Stimulated activated naive CD8-positive, alpha-beta T cell treated with anti-CD3 and anti-CD28 coated beads, Interleukin-15, Interleukin-2, amounts not matched to agents 100 ng/mL and 50 ng/mL, for 24 hours (primary cell): ENCODE data around the gene F2.
"Not testable (repeated sequence)": the region's sequence is repeated elsewhere in the genome, so short reads cannot be mapped to it uniquely, and the experiment has no call there.

ENCODE experiments used
- H3K27ac Mint-ChIP-seq: one replicate; pipeline ENCODE4 v1.8.0; 2021; ENCODE audit warnings: mild to moderate bottlenecking, mixed read lengths
- H3K27me3 Mint-ChIP-seq: one replicate; pipeline ENCODE4 v1.8.0; 2021; ENCODE audit warnings: mixed read lengths
- H3K36me3 Mint-ChIP-seq: one replicate; pipeline ENCODE4 v1.8.0; 2021; ENCODE audit warnings: low read depth, mixed read lengths
- H3K4me1 Mint-ChIP-seq: one replicate; pipeline ENCODE4 v1.8.0; 2021; ENCODE audit warnings: low read depth, mixed read lengths
- H3K4me3 Mint-ChIP-seq: one replicate; pipeline ENCODE4 v1.8.0; 2021; ENCODE audit warnings: mild to moderate bottlenecking, mixed read lengths
- H3K9me3 Mint-ChIP-seq: one replicate; pipeline ENCODE4 v1.8.0; 2021; ENCODE audit warnings: mixed read lengths

F2 gene

DNA sequence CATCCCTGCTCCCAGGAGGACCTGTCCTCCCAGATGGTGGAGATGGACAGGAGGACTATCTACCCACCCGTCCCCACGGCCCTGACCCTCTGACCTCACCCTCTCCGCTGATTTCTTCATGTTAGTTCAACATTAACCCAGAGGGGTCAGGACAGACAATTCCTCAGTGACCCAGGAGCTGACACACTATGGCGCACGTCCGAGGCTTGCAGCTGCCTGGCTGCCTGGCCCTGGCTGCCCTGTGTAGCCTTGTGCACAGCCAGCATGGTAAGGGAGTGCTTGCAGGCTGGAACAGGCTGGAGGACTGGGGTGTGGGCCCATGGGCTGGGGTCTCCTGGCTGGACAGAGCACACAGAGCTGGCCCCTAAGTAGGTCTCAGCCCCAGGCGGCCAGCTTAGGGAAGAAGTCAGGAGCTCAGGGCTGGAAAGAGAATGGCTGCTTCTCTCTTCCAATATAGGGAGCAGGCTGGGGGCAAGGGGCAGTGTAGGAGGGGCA, at the start of gene F2:
Gene F2 (plus strand): TSS at position 166 of the 495 bp plus-strand sequence. CDS start 23 bp downstream, at position 189.
- H3K9me3 Mint-ChIP-seq, result no peaks in the 10 kb centered on the region
- H3K36me3 Mint-ChIP-seq, result no peaks in the 10 kb centered on the region
- no peak within 1 kb of the TSS for H3K4me3 Mint-ChIP-seq
- H3K27ac Mint-ChIP-seq, result no peak within 1 kb of the TSS
- H3K4me1 Mint-ChIP-seq, result no peaks in the 10 kb centered on the region
- no peaks in the 10 kb centered on the region for H3K27me3 Mint-ChIP-seq

- Mint-ChIP-seq H3K4me1 (peaks cover 46% of the 10 kb centered on the region), H3K9me3 (no peaks in the 10 kb centered on the region), H3K36me3 (peaks cover 51% of the 10 kb centered on the region), H3K4me3 (no peak overlapping the region), H3K27me3 (no peaks in the 10 kb centered on the region), H3K27ac (no peak overlapping the region)
Measured at GRCh38 chr11:46669711-46670139, 49.3 kb upstream of the F2 start.

DNA sequence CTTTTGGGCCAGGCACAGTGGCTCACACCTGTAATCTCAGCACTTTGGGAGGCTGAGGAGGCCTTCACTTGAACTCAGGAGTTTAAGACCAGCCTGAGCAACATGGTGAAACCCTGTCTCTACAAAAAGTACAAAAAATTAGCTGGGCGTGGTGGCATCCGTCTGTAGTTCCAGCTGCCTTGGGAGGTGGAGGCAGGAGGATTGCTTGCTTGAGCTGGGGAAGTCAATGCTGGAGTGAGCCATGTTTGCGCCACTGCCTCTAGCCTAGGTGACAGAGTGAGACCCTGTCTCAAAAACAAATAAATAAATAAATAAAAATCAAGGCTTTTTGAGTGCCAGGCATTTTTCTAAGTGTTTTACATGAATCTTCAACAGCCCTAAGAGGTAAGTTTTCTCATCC, 48.5 kb upstream of the F2 start:
- Mint-ChIP-seq H3K4me1 (peaks cover 54% of the 10 kb centered on the region), H3K36me3 (peaks cover 44% of the 10 kb centered on the region), H3K27ac (peak overlapping the region; percentile 58)
- not testable (repeated sequence) for H3K4me3 Mint-ChIP-seq, H3K27me3 Mint-ChIP-seq, H3K9me3 Mint-ChIP-seq

DNA sequence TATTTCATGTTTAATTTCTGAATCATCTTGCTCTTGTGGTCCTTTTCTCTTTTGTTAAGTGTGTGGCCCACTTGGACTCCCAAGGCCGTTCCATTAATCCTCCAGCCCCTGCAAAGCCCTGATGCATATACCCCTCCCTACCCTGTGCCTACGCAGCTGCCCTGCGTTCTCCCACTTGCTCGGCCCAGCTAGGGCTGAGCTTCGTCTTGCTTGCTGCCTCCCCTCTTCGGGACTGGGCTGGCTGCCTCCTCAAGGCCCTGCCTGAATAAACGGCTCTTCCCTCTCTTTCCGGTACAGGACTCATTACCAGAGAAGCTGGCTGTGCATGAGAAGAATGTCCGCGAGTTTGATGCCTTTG, 47.1 kb upstream of the F2 start:
- Mint-ChIP-seq H3K9me3 (no peaks in the 10 kb centered on the region), H3K27me3 (no peaks in the 10 kb centered on the region), H3K4me1 (peaks cover 64% of the 10 kb centered on the region), H3K4me3 (no peak overlapping the region), H3K36me3 (peaks cover 39% of the 10 kb centered on the region), H3K27ac (peak overlapping the region; percentile 34)

DNA sequence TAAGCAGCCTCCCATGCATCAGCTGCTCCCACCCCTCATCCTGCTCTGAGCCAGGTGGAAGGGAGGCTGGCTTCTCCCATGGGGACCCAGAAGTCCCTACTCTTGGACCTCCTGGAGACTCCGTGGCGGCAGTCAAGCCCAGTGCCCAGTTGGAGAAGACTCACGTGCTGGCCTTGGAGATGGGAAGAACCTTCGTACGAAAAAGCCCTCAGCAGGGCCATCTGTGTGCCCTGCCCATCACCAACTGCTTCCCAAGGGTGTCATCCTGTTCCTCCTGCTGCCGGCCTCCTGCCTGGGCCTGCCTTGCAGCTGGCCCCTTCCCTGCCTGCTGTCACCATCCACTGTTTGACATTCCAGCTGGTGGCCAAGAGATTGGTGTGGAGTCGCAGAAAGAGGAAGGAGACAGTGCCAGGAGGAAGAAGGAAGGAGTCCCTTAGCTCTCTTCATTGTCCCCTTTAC, 46.6 kb upstream of the F2 start:
- H3K36me3 Mint-ChIP-seq, result peaks cover 41% of the 10 kb centered on the region
- no peaks in the 10 kb centered on the region for H3K27me3 Mint-ChIP-seq
- H3K27ac Mint-ChIP-seq, result peak overlapping the region; percentile 69
- no peak overlapping the region for H3K4me3 Mint-ChIP-seq
- peaks cover 67% of the 10 kb centered on the region for H3K4me1 Mint-ChIP-seq
- no peaks in the 10 kb centered on the region for H3K9me3 Mint-ChIP-seq

GRCh38 chr11:46673713-46674462, 45.1 kb upstream of the F2 start:
- Mint-ChIP-seq H3K4me1 (peaks cover 67% of the 10 kb centered on the region), H3K27ac (no peak overlapping the region), H3K4me3 (no peak overlapping the region)

DNA sequence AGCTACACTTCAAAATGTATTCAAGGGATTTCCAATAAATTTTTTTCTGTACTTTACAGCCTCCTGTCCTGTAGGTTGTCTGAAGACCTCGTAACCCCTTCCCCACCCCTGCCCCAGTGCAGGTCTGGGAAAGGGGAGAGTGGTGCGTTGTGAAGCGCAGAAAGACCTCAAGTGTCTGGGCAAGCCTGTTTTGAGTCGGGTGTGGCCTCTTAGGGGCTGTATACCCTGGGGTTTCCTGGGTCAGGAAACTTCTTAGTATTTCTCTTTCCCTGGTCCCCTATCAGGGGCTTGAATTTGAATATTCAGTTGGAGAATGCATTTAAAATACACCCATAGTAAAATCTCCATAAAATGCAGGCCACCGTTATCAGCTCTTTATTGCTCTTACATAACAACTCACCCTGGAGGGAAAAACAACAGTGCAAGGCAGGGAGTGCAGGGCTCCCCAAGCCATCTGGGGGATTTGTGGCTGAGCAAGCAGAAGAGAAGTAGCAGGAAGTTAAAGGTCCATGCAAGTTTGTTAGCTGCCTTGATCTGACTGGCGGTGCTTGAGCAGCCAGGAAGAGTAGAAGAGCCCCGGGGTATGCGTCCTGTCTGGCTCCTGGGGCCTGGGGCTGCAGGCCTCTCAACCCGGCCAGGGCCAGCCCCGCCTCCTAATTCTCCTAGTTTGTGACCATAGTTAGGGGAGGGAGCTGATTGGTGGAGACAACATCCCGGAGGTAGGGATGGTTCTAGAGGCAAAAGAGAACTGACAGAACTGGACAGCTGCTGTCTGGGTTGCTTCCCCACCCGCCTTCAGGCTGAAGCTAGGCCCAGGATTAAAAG, 44.3 kb upstream of the F2 start:
- no peak overlapping the region for H3K4me3 Mint-ChIP-seq
- peaks cover 63% of the 10 kb centered on the region for H3K4me1 Mint-ChIP-seq
- H3K9me3 Mint-ChIP-seq, result no peaks in the 10 kb centered on the region
- H3K36me3 Mint-ChIP-seq, result peaks cover 34% of the 10 kb centered on the region
- no peaks in the 10 kb centered on the region for H3K27me3 Mint-ChIP-seq
- peak overlapping the region; percentile 12 for H3K27ac Mint-ChIP-seq

More at GRCh38 chr11:46673713-46674462, 45.1 kb upstream of the F2 start:
- no peaks in the 10 kb centered on the region for H3K27me3 Mint-ChIP-seq
- H3K36me3 Mint-ChIP-seq, result peaks cover 39% of the 10 kb centered on the region
- no peaks in the 10 kb centered on the region for H3K9me3 Mint-ChIP-seq

DNA sequence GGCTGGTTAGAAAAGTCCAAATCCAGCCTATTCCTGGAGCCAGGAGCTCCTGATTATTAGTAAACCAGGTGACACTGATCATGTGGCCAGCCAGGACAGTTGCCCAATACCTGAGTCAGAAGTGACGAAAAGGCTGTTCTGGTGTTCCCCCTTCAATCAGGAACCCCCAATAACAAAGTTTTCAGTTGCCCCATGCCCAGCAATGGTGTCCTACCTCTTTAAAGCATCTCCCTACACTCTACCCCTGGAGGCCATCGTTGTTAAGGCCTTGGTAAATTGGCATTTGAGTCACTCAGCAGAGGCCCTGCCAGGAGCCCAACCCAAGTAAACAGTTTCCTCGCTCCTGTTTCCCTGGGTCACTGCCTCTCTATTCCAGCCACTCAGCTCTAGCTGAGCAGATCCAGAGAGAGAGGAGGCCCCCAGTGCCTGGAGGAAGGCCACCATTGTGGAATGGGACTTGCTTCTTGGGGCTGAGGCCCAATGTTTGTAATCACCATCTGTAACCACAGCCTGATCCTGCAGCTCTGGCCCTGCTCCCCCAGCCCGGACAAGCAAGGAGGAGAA, 43.6 kb upstream of the F2 start:
- Mint-ChIP-seq H3K4me1 (peaks cover 58% of the 10 kb centered on the region), H3K27me3 (no peaks in the 10 kb centered on the region), H3K36me3 (peaks cover 32% of the 10 kb centered on the region), H3K4me3 (no peak overlapping the region), H3K9me3 (no peaks in the 10 kb centered on the region), H3K27ac (no peak overlapping the region)

GRCh38 chr11:46675949-46676348, 43.1 kb upstream of the F2 start:
- H3K36me3 Mint-ChIP-seq, result peaks cover 34% of the 10 kb centered on the region
- no peaks in the 10 kb centered on the region for H3K27me3 Mint-ChIP-seq
- peaks cover 52% of the 10 kb centered on the region for H3K4me1 Mint-ChIP-seq
- H3K4me3 Mint-ChIP-seq, result no peak overlapping the region
- no peaks in the 10 kb centered on the region for H3K9me3 Mint-ChIP-seq
- no peak overlapping the region for H3K27ac Mint-ChIP-seq

GRCh38 chr11:46676436-46677158, 42.4 kb upstream of the F2 start:
- Mint-ChIP-seq H3K9me3 (no peaks in the 10 kb centered on the region), H3K4me3 (no peak overlapping the region), H3K27ac (no peak overlapping the region), H3K27me3 (no peaks in the 10 kb centered on the region), H3K4me1 (peaks cover 47% of the 10 kb centered on the region), H3K36me3 (peaks cover 30% of the 10 kb centered on the region)

- H3K4me3 Mint-ChIP-seq, result no peak overlapping the region
- H3K4me1 Mint-ChIP-seq, result peaks cover 41% of the 10 kb centered on the region
- no peaks in the 10 kb centered on the region for H3K27me3 Mint-ChIP-seq
- no peak overlapping the region for H3K27ac Mint-ChIP-seq
- no peaks in the 10 kb centered on the region for H3K9me3 Mint-ChIP-seq
- H3K36me3 Mint-ChIP-seq, result peaks cover 25% of the 10 kb centered on the region
Measured at GRCh38 chr11:46677169-46677568, 41.8 kb upstream of the F2 start.

DNA sequence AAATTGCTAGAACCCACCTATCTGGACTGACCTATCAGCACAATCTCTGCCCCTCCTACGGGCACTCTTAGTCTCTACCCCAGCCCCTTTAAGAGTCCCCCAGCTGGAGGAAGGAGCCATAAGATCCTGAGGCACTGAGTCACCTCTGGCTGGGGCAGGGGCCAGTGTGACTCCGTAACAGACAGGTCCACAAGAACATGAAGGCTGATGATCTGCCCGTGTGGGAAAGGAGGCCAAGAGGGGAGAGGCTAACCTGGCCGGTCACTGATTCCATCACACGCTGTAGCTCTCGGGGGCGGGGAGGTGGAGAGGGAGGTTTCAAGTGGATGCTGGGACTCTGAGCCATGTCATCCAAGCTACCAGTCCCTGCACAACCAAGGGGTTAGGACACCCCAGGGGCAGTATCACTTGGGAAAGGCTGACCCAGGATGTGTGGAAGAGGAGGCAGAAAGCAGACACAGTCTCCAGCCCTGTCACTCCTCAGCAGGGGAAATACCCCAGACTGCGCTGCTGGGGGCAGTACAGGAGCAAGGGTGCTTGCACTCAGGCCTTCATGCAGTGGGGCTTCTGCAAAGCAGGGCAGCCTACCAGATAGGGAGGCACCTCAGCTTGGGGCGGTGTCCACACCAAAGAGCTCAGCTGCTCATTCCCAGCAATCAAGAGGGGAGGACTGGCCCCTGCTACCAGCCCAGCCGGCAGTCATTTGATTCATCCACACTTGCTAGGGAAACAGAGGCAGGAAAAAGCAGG, 40.8 kb upstream of the F2 start:
- H3K27me3 Mint-ChIP-seq, result no peaks in the 10 kb centered on the region
- no peak overlapping the region for H3K27ac Mint-ChIP-seq
- no peak overlapping the region for H3K4me3 Mint-ChIP-seq
- no peaks in the 10 kb centered on the region for H3K9me3 Mint-ChIP-seq
- peaks cover 34% of the 10 kb centered on the region for H3K4me1 Mint-ChIP-seq
- peaks cover 17% of the 10 kb centered on the region for H3K36me3 Mint-ChIP-seq

DNA sequence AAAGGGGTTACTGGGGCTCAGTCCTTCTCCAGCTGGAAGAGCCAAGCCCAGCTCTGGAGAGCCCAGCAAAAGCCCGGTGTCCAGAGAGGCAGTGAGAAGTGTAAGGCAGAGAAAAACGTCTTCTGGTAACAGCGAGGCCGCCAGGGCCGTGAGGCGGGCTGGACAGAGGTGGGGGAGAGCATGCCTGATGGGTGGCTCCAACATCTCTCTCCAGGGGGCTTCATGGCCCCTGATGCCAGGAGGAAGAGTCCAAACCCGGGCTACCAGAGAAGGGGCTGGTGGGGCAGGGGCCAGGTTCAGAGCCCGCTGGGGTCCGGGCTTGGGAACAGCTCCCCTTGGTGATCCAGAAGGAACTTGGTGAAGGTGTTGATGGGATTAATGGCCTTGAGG, 40.3 kb upstream of the F2 start:
- Mint-ChIP-seq H3K4me1 (peaks cover 30% of the 10 kb centered on the region), H3K4me3 (no peak overlapping the region), H3K27ac (no peak overlapping the region), H3K27me3 (no peaks in the 10 kb centered on the region), H3K36me3 (peaks cover 17% of the 10 kb centered on the region), H3K9me3 (no peaks in the 10 kb centered on the region)
